Measurements from ENCODE around the gene SORCS2.

SORCS2 gene

GRCh38 chr4:7668826-7669225 lies 476.5 kb downstream of the SORCS2 start:
- no peak for DNase-seq (ENCODE audit: low spot score)

DNA sequence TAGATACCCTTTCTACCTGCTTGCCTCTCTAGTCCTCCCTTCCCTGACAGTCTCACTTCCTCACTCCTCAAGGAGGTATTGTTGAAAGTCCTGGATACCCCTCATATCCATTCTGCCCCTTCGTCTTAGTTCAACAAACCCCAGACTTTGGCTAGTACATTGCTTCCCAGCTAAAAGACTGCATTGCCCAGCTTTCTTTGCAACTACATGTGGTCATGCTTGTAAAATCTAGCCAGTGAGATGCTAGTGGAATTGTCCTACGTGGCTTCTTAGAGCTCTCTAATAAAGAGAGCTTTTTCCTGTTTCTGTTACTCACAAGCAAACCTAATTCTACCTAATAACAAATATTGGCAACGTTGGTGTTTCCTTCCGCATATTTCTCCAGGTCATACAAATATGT lies 480.3 kb downstream of the SORCS2 start:
- no peak for DNase-seq (ENCODE audit: low spot score)

DNA sequence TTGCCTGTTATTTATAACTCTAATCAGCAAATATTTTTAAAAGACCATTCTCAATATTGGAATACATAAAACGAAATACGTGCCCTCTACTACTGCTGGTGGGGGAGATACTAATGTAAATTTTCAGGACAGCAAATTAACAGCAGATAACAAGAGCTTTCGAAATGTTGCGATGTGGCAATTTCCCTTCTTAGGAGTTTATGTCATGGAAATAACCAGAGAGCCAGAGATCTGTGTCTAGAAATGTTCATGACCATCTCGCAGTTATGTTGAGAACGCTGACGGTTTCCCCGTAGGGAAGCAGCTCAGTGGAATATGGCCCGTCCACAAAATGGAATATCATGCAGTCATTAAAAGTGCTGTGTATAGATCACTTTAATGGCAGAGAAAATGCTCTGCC lies 480.8 kb downstream of the SORCS2 start:
- DNase-seq (ENCODE audit: low spot score): no peak

DNA sequence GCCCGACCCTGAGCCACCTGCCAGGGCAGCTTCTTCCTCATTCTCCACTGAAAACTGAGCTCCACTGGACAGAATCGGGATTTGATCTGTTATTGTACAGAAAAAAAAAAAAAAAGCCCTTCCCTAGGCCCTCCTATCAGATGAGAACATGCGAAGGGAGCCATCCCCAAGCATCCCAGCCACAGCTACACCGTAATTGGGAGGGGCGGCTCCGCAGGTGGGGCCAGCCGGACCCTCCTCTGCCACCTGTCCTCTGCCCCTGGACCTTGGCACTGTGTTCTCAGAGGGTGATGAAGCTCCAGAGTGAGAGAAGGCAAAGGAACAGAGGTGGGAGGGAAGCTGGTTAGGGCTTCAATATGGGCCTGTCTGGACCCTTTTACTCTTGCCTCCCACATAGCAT lies 482.4 kb downstream of the SORCS2 start:
- DNase-seq (ENCODE audit: low spot score): no peak

GRCh38 chr4:7675136-7675535 lies 482.8 kb downstream of the SORCS2 start:
- DNase-seq (ENCODE audit: low spot score): no peak

DNA sequence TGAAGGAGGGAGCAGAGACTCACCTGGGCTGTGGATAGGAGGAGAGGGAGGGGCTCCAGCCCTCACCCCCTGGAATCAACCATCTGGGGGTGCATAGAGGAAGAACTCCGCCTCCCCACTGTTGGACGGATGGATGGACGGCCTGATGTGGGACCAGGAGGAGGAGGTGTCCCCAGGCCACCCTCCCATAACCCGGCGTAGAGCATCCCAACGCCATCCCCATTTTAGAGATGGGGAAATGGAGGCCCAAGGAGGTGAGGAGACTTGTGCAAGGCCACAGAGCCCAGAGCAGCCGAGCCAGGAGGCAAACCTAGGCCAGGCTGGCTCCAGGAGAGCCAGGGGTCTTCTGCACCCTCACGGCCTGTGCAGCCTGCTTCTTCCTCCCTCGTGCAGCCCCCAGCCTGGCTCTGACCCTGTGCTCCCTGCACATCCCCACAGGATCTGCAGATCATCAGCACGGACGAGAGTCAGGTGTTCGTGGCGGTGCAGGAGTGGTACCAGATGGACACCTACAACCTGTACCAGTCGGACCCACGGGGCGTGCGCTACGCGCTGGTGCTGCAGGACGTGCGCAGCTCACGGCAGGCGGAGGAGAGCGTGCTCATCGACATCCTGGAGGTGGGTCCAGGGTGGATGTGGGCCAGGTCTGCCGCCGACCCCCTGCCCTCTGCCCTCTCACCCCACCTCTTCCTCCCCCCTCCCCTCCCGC lies 483.4 kb downstream of the SORCS2 start:
- DNase-seq (ENCODE audit: low spot score): no peak

- no peak for DNase-seq (ENCODE audit: low spot score)
Observed at GRCh38 chr4:7676398-7676922, 484.1 kb downstream of the SORCS2 start.

GRCh38 chr4:7677086-7677485 lies 484.7 kb downstream of the SORCS2 start:
- no peak for DNase-seq (ENCODE audit: low spot score)

DNA sequence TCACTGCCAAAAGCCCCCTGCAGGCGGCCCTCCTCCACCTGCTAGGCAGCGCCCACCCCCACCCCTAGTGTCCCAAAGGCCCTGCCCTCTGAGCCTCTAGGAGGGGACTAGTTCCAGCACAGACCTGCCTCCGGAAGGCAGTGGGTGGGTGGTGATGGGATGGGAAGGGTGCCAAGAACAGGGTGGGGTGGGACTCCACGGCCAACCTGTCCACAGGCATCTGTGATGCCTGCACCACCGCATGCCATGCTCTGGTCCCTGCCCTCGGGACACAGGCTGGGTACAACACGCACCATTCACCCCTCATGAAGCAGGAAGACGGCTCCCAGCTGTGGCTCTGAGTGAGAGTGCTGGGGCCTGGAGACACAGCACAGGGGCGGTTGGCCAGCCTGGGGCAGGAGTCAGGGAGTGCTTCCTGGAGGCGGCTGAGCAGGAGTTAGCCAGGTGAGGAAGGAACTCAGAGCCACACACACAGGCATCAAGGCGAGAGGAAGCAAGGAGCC lies 485.5 kb downstream of the SORCS2 start:
- DNase-seq (ENCODE audit: low spot score): no peak

DNA sequence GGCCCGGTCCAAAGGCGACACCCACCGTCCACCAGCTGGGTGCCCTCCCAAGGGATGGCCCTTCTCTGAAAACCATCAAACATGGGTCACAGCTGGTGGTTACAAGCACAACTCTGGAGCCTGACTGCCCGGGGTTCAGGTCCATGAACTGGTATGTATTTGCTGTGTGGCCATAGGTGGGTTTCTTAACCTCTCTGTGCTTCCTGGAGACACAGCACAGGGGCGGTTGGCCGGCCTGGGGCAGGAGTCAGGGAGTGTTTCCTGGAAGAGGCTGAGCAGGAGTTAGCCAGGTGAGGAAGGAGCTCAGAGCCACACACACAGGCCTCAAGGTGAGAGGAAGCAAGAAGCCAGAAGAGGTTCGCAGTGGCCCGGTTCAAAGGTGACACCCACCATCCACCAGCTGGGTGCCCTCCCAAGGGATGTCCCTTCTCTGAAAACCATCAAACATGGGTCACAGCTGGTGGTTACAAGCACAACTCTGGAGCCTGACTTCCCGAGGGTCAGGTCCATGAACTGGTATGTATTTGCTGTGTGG lies 486.0 kb downstream of the SORCS2 start:
- DNase-seq (ENCODE audit: low spot score): no peak

DNA sequence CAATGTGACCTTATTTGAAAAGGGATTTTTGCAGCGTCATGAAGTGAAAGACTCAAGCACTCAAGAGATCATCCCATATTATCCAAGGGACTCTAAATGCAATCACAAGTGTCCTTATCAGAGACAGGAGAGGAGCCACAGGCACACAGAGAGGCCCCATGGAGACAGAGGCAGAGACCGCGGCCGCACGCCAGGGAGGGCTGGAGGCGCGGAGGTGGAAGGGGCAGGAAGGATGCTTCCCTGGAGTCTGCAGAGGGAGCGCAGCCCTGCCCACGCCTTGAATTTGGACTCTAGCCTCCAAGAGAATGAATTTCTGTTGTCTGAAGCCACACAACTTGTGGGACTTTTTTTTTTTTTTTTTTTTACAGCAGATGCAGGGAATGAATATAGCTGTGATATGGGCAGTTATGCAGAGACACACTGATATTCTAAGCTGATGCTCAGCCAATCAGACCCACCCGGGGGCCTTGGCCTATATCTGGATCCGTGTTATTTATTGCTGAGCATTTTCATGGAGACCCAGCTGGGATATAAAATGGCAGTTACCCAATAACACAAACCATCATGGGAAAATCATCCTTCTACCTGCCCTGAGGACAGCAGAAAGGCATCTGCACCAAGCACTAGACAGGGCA lies 487.2 kb downstream of the SORCS2 start:
- no peak for DNase-seq (ENCODE audit: low spot score)

- no peak for DNase-seq (ENCODE audit: low spot score)
Observed at GRCh38 chr4:7680106-7680505, 487.8 kb downstream of the SORCS2 start.

GRCh38 chr4:7680731-7681130 lies 488.4 kb downstream of the SORCS2 start:
- no peak for DNase-seq (ENCODE audit: low spot score)

GRCh38 chr4:7683126-7683703 lies 490.9 kb downstream of the SORCS2 start:
- no peak for DNase-seq (ENCODE audit: low spot score)

GRCh38 chr4:7684294-7684693 lies 492.0 kb downstream of the SORCS2 start:
- DNase-seq (ENCODE audit: low spot score): no peak

DNA sequence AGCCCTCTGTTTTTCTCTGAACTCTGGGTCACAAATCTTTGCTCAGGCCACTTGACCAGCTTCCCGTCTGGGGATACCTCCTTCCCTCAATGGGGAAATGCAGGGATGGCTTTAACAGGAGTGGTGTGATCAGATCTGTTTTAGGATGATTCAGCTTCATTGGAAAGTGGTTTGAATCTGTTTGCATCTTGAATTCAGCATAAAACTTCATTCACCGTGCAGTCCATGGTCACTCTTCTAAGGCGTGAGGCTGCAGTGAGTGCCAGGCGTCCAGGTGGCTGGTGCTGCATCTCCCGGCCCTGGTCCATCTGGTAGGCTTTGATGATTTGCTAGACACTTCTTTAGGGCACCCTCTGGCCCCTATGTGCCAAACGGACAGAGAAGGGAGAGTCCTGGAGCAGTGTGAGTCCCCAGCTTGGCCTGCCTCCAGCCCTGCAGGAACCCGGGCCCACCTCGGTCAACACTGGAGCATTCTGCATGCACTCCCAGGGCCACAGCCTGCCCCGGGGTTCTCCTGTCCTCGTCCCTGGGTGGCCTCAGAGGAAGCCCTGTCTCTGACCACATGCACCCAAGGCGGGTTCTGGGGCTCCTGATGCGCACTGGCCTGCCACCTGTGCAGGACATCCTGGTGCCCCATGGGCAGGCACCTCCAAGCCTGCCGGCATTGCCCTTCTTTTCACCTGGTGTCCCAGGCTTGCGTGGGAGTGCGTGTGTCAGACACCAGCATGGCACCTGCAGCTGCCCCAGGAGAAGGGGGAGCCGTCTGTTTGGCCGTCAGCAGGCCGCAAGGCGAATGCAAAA lies 493.9 kb downstream of the SORCS2 start:
- no peak for DNase-seq (ENCODE audit: low spot score)

DNA sequence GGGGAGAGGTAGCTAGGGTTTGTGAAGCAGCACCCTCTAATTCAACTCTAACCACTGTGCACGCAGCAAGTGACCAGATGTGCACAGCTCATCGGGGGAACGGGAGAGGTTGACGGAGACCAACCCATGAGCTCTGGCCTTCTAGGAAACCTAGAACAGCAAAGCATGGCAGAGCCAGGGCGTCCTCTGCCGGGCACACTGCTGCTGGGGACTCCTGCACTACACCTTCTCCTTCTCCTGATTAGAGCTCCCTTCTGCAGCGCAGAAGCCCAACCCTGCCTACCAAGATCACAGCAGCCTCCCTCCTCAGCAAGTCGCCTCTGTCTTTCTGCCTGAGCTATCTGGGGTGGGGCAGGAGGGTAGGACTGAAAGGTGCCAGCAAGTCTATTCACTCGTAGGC lies 494.7 kb downstream of the SORCS2 start:
- no peak for DNase-seq (ENCODE audit: low spot score)

GRCh38 chr4:7687796-7688195 lies 495.5 kb downstream of the SORCS2 start:
- DNase-seq (ENCODE audit: low spot score): no peak

DNA sequence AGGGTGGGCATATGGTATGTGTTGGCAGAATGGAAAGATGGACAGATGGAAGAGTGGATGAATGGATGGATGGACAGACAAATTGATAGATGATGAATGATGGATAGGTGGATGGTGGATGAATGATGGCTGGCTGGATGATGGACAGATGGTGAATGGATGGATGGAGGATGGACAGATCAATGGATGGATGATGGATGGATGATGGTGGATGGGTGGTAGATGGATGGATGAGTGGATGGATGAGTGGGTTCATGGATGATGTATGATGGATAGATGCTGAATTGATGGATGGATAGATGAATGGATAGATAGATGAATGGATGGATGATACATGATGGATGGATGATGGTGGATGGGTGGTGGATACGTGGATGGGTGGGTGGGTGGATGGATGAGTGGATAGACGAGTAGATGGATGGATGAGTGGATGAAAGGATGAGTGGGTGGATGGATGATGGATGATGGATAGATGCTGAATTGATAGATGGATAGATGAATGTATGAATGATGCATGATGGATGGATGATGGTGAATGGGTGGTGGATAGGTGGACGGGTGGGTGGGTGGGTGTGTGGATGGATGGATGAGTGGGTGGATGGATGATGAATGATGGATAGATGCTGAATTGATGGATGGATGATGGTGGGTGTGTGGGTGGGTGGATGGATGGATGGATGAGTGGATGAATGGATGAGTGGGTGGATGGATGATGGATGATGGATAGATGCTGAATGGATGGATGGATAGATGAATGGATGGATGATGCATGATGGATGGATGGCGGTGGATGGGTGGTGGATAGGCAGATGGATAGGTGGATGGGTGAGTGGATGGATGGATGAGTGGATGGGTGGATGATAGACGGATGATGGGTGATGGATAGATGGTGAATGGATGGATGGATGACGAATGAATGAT lies 497.7 kb downstream of the SORCS2 start:
- no peak for DNase-seq (ENCODE audit: low spot score)

GRCh38 chr4:7691061-7691460 lies 498.7 kb downstream of the SORCS2 start:
- DNase-seq (ENCODE audit: low spot score): no peak

- DNase-seq (ENCODE audit: low spot score): no peak
Observed at GRCh38 chr4:7691982-7692381, 499.6 kb downstream of the SORCS2 start.

Measured in CD4-positive, alpha-beta T cell treated with Interleukin-2 at 100 ng/mL for 4 hours (primary cell).